ENCODE data around the gene REEP1.
"Not testable (repeated sequence)": the region's sequence is repeated elsewhere in the genome, so short reads cannot be mapped to it uniquely, and the experiment has no call there.

REEP1 gene

DNA sequence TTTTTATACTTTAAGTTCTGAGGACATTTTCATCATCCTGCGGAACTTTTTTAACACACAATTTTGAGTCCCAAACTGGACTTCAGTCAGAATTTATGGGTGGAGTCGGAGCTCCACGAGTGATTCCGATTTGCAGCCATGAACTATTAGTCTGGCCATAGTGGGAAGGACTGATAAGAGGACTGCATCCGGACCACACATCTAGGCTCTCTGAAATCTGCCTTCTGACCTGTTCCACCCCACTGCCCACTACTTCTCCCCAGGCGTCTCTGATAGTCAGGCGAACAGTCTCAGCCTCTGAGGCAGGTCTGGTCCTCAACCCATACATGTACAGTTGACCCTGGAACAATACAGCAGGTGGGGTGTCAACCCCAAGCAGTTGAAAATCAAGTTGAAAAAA is 133.0 kb downstream of the REEP1 start:
- DNase-seq (ENCODE audit: low spot score) = no peak
- in situ Hi-C loops (cut with MboI; ENCODE audit: low pct_unique_long_range_greater_than_20kb, low sequenced_read_pairs, unreplicated experiment) = no loop called here
- no peak for TF ChIP-seq CTCF (IDR thresholded peaks at IDR 0.05; ENCODE audit: extremely low read depth, insufficient read depth, missing control alignments)

DNA sequence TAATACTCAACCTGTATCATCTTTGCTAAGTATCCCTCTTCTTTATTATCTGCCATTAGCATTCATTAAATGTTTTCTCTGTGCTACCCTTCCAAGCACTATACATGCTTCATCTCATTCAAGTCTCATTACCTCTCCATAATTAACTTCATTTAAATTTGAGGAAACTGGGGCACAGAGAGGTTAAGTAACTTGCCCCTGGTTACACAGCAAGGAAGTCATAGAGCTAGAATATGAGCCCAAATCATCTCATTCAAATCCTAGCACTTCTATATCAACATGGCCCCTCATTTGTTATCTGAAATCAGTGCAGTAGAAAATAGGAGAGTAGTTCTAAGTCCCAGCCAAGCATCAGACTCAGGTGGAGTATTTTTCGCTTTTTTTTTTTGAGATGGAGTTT is 133.8 kb downstream of the REEP1 start:
- in situ Hi-C loops (cut with MboI; ENCODE audit: low pct_unique_long_range_greater_than_20kb, low sequenced_read_pairs, unreplicated experiment) = no loop called here
- DNase-seq (ENCODE audit: low spot score) = no peak
- no peak for TF ChIP-seq CTCF (IDR thresholded peaks at IDR 0.05; ENCODE audit: extremely low read depth, insufficient read depth, missing control alignments)

GRCh38 chr2:86202702-86203101 is 134.7 kb downstream of the REEP1 start:
- TF ChIP-seq CTCF (IDR thresholded peaks at IDR 0.05; ENCODE audit: extremely low read depth, insufficient read depth, missing control alignments) = no peak
- in situ Hi-C loops (cut with MboI; ENCODE audit: low pct_unique_long_range_greater_than_20kb, low sequenced_read_pairs, unreplicated experiment) = no loop called here
- no peak for DNase-seq (ENCODE audit: low spot score)

DNA sequence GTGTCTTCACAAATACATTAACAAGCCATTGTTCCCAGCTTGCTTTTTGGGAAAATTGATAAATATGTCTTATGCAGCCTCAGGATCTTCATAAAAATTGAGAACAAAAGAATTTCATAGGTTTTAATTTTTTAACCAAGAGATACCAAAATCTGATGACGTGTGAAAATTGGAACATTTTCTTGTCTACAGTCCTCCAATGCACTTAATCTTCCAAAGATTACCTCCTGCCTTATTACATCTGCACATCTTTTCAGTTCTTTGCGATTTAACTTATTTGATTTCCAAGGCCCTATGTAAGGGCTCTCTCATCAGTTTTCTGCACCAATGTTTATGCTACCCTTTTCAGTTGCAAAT is 135.1 kb downstream of the REEP1 start:
- no peak for TF ChIP-seq CTCF (IDR thresholded peaks at IDR 0.05; ENCODE audit: extremely low read depth, insufficient read depth, missing control alignments)
- in situ Hi-C loops (cut with MboI; ENCODE audit: low pct_unique_long_range_greater_than_20kb, low sequenced_read_pairs, unreplicated experiment) = no loop called here
- no peak for DNase-seq (ENCODE audit: low spot score)

GRCh38 chr2:86201671-86202335 is 135.6 kb downstream of the REEP1 start:
- DNase-seq (ENCODE audit: low spot score) = no peak
- in situ Hi-C loops (cut with MboI; ENCODE audit: low pct_unique_long_range_greater_than_20kb, low sequenced_read_pairs, unreplicated experiment) = no loop called here
- no peak for TF ChIP-seq CTCF (IDR thresholded peaks at IDR 0.05; ENCODE audit: extremely low read depth, insufficient read depth, missing control alignments)

DNA sequence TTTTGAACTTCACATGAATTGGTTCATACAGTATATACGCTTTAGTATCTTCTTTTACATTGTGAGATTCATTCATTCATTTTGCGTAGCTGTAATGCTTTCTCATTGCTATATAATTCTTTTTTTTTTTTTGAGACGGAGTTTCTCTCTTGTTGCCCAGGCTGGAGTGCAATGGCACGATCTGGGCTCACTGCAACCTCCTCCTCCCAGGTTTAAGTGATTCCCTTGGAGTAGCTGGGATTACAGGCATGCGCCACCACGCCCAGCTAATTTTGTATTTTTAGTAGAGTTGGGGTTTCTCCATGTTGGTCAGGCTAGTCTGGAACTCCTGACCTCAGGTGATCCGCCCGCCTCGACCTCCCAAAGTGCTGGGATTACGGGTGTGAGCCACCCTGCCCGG is 136.9 kb downstream of the REEP1 start:
- DNase-seq (ENCODE audit: low spot score); in situ Hi-C loops (cut with MboI; ENCODE audit: low pct_unique_long_range_greater_than_20kb, low sequenced_read_pairs, unreplicated experiment): not testable (repeated sequence)

GRCh38 chr2:86199834-86200177 is 137.6 kb downstream of the REEP1 start:
- in situ Hi-C loops (cut with MboI; ENCODE audit: low pct_unique_long_range_greater_than_20kb, low sequenced_read_pairs, unreplicated experiment) = no loop called here
- DNase-seq (ENCODE audit: low spot score) = no peak
- no peak for TF ChIP-seq CTCF (IDR thresholded peaks at IDR 0.05; ENCODE audit: extremely low read depth, insufficient read depth, missing control alignments)

All from GM13977 (cell line).